ENCODE results near the gene EVX2.

The EVX2 gene

DNA sequence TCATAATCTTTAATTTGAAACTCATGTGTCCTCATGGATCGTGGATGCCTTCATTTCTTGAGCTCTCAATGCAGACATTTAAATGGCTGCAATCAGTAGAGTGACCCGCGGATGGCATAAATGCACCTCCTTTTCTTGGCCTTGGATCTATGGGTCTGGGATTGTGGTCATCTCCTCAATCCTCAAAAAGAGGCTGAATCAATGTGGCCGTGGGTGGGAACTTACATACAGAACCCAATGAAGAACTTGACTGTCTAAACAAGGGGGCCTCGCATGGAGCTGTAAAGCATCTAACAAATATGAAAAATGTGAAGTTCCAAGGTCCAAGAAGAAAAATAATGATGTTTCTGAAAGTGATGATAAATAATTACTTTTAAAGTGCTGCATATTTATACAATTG lies 11.7 kb upstream of the EVX2 start:
- DNase-seq, result no peak

GRCh38 chr2:176094349-176094748 lies 10.6 kb upstream of the EVX2 start:
- DNase-seq, result no peak

GRCh38 chr2:176093898-176094249 lies 10.1 kb upstream of the EVX2 start:
- DNase-seq, result no peak

DNA sequence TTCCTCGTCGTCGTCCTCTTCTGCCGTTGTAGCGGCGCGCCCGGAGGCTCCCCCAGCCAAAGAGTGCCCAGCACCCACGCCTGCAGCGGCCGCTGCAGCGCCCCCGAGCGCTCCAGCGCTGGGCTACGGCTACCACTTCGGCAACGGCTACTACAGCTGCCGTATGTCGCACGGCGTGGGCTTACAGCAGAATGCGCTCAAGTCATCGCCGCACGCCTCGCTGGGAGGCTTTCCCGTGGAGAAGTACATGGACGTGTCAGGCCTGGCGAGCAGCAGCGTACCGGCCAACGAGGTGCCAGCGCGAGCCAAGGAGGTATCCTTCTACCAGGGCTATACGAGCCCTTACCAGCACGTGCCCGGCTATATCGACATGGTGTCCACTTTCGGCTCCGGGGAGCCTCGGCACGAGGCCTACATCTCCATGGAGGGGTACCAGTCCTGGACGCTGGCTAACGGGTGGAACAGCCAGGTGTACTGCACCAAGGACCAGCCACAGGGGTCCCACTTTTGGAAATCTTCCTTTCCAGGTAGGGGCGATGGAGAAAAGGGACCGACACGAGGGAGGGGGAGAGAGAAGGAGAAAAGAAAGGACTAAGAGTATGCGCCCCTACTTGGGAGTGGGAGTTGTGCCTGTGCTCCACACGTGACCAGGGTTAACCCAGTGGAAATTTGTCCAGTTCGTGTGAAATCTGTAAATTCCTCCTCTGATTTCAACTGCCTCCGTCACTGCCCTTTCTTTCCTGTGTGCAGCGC lies 9.6 kb upstream of the EVX2 start:
- DNase-seq, result no peak

- no peak for DNase-seq
Measured at GRCh38 chr2:176092270-176093144, 8.7 kb upstream of the EVX2 start, which contains the start of gene HOXD13. Gene HOXD13 (plus strand): TSS chr2:176092721. CDS start chr2:176092891, 170 bp downstream.

- DNase-seq, result no peak
Measured at GRCh38 chr2:176091329-176092258, 7.8 kb upstream of the EVX2 start.

- DNase-seq, result no peak
Measured at GRCh38 chr2:176090862-176091261, 7.1 kb upstream of the EVX2 start.

DNA sequence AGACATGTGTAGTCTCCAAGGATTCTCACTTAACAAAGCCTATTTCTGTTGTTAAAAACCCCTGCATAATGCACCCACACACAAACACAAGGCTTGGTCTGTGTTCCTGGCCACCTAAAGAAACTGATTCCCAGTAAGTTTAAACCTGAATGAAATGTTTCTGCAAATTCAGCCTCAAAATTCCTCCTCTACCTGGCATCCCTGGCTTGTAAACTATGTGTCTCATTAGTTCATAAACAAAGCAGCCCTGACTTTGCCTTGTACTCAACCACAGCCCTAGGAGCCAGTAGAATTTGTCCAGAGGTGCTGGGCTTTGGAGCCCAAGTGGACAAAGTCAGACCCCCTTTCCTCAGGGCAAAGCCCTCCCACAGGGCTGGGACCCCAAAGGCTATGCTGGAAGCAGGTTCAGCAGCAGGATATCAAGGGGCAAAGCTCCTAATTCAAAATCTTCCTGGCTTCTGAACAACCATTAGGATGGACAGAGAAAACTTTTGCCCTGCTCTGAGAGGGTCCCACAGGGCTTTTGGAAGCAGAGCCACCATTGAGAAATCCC lies 6.2 kb upstream of the EVX2 start:
- DNase-seq, result no peak

- no peak for DNase-seq
Measured at GRCh38 chr2:176088937-176089842, 5.4 kb upstream of the EVX2 start.

DNA sequence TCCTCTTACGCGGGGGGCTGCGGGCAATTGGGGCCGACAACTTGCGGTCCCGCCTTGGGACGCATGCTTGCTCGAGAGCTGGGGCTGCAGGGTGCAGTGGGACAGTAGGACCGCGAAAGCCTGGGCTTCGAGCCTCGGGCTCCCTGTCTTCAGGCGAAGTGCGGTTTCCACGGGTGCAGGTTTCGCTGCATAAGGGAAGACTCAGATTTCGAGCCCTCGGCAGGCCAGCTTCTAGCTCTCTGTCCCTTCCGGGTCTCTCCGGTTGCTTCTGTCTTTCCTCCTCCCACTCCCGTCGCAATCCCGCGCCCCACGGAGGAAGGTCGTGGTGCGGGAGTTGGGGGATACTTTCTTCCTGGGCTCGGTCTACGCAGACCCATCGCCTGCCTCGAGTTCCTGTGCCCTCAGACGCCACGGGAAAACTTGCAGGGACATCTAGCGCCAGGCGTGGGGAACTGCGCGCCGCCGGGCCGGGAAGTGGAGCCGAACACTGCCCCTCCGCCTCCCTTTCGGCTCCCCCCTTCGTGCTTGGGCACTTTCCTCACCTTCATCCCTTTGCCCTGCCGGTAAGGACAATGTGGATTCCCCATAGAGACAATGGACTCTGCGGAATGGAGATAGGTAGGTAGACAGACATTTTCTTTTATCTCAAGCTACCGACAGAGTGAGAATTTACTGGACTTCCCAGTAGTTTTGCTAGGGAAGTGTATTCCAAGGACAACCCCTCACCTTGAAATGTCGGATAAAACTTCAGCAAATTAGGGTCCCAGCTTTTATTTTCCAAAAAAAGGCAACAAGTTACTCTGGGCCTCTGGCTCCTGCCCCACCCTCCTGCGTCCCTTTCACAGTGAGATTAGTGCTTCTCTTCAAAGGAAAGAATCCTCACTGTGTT lies 4.5 kb upstream of the EVX2 start:
- DNase-seq, result peak; percentile 20

DNA sequence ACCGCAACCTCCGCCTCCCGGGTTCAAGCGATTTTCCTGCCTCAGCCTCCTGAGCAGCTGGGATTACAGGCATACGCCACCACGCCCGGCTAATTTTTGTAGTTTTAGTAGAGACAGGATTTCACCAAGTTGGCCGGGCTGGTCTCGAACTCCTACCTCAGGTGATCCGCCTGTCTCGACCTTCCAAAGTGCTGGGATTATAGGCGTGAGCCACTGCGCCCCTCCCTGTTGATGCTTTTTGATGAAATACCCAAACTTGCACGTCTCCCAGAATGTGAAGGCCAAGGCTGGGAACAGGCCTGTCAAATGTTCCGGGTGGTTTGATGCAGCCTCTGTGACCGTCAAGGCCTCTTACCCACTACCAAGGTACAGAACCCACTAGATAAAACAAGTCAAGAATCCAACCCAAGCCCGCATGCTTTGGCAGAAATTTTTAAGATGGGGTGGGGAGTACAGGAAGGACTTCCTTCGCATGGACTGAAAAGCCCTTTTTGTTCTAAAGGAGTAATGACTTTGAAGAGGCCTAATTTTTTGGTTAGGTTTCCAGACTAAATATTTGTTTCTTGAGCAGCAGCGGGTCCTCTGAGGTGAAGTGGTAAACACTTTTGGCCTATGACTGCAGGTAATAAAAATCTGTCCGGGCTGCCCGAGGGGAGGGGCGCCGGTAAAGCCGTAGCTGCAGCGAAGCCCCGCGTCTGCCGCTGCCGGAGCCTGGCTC lies 3.7 kb upstream of the EVX2 start:
- no peak for DNase-seq

GRCh38 chr2:176085861-176086771 lies 2.4 kb upstream of the EVX2 start:
- DNase-seq, result peak; percentile 62

DNA sequence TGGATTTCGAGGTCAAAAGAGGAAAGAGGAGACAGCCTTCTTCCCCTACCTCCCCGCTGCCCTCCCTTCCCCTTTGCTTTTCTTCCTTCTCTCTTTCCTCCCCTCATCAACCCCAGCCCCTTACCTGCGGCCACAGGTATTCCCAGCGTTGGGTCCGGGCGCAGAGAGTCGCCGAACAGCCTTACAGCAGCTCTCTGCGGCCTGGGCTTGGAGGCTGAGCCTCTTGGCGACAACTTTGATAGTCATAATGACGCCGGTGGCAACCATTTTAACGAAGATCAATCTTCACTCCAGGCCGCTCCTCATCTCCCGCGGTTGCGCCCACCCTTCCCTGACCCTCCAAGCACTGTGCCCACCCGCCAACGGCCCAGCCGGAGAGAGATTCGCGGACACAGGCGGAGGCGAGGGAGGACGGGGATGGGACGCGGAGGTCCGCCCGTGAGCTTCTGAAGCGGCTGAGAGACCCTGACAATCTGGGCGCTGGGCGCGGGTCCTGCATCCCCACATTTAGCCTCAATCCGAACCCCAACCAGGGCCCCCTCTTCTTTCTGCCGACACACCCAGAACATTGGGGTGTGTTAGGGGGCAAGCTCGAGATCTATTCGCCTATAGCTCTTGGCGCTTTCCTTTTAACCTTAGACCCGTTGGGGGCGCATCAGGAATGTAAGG lies 1.5 kb upstream of the EVX2 start:
- no peak for DNase-seq

GRCh38 chr2:176084611-176085119 lies 903 bp upstream of the EVX2 start:
- no peak for DNase-seq

DNA sequence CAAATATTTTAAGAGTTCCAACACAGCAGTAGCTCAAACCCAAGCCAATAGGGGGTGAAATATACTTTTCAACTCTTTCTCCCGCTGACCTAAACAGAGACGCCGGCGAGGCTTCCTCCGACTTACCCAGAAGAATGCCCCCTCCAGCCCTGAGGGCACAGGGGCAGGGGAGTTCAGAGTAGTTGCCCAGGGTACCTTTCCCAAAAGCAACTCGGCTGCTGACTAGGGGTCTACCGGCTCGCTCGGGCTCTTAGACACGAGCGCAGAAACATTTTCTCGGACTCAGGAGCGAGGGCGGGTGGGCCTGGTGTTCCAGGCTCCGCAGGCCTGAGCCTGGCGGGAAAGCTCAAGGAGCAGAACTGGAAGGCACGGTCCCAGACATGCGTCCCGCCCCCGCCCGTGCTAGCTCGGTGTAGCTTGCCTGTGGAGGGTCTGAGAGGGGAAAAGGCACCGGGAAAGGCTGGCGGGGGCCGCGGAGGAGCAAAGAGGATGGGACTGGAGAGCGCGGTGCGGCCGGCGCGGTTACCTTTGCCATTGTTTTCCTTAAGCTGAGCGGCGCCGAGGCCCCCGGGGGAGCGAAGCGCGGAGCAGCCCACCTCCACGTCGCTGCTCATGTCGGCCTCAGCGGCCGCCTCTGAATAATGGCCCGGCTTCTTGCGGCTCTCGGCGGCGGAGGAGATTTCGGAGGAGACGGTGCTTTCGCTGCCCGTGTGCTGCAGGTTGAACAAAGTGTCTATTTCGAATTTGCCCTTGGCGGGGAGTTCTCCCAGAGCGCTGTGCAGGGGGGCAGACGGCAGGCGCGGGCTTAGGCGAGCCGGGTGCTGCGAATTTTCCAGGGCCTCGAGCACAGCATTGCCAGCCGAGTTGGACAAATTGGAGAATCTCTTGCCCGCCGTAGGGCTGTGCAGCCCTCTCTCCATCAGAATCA lies 674 bp downstream of the EVX2 start:
- DNase-seq, result no peak

GRCh38 chr2:176082525-176082823 lies 1.3 kb downstream of the EVX2 start:
- DNase-seq, result no peak
